Endothelial cell (in vitro differentiated cells): Measurements from ENCODE around the gene ANO2. TPM values are rescaled to one million over a fixed set of nuclear protein-coding genes. Genes with fewer than 3 reads are reported as not detected.

Experiments used
- DNase-seq: peaks from one replicate; pipeline ENCODE4 v3.0.0; 2021; ENCODE audit warnings: low spot score
- H3K27ac Mint-ChIP-seq: one replicate; pipeline ENCODE4 v1.8.0; 2021; ENCODE audit warnings: mixed read lengths, inconsistent platforms; ENCODE audit not compliant: unreplicated experiment
- H3K27me3 Mint-ChIP-seq: one replicate; pipeline ENCODE4 v1.8.0; 2021; ENCODE audit warnings: mild to moderate bottlenecking, moderate library complexity, mixed read lengths, inconsistent platforms; ENCODE audit not compliant: unreplicated experiment
- H3K36me3 Mint-ChIP-seq: one replicate; pipeline ENCODE4 v1.8.0; 2021; ENCODE audit warnings: mild to moderate bottlenecking, low read depth, mixed read lengths, inconsistent platforms; ENCODE audit not compliant: unreplicated experiment
- H3K4me1 Mint-ChIP-seq: one replicate; pipeline ENCODE4 v1.8.0; 2021; ENCODE audit warnings: mild to moderate bottlenecking, mixed read lengths, inconsistent platforms; ENCODE audit not compliant: unreplicated experiment
- H3K4me3 Mint-ChIP-seq: one replicate; pipeline ENCODE4 v1.8.0; 2021; ENCODE audit warnings: mild to moderate bottlenecking, mixed read lengths, inconsistent platforms; ENCODE audit not compliant: unreplicated experiment
- H3K9me3 Mint-ChIP-seq: one replicate; pipeline ENCODE4 v1.8.0; 2021; ENCODE audit warnings: mixed read lengths, inconsistent platforms; ENCODE audit not compliant: unreplicated experiment
- total RNA-seq: library from RNA; stranded (reverse); fragmentation: NEBNext Ultra II Directional; extraction: Animal tissue kit (Norgen Biotek cat#: 25700); gene quantifications from one replicate; pipeline ENCODE4 v1.2.1, GENCODE V29; 2021; ENCODE audit not compliant: unreplicated experiment
- TF ChIP-seq, protein P1 (sequence below): fragments of 200-600 bp; sonication (generic); IDR thresholded peaks from one replicate; pipeline ENCODE4 v1.5.0; 2021; ENCODE audit warnings: antibody characterized with exemption; ENCODE audit not compliant: unreplicated experiment

ANO2 gene
- total RNA-seq, 1 donor from 2014 or later, result 4.5 TPM

DNA sequence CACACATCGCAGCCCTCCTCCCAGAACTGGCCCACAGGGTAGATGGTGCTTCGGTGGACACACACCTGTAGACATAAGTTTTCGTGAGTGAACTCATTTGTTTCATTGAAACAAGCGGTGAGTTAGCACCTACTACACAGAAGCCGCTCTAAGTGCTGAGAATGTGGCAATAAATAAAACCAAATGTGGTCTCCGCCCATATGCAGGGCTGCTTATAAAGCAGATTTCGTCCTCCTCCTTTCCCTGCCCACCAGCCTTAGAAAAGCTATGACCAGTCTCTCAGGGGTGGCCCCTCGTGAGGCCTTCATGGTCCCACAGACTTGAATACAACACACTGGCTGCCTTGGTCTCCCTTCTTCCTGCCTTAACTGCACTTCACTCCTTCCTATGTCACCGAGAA, 31.1 kb upstream of the ANO2 start:
- no peak overlapping the region for H3K27ac Mint-ChIP-seq
- no peak overlapping the region for H3K4me3 Mint-ChIP-seq
- no peak for DNase-seq
- peaks cover 9% of the 10 kb centered on the region for H3K36me3 Mint-ChIP-seq
- H3K27me3 Mint-ChIP-seq, result peaks cover 1% of the 10 kb centered on the region
- TF ChIP-seq, protein P1, sequence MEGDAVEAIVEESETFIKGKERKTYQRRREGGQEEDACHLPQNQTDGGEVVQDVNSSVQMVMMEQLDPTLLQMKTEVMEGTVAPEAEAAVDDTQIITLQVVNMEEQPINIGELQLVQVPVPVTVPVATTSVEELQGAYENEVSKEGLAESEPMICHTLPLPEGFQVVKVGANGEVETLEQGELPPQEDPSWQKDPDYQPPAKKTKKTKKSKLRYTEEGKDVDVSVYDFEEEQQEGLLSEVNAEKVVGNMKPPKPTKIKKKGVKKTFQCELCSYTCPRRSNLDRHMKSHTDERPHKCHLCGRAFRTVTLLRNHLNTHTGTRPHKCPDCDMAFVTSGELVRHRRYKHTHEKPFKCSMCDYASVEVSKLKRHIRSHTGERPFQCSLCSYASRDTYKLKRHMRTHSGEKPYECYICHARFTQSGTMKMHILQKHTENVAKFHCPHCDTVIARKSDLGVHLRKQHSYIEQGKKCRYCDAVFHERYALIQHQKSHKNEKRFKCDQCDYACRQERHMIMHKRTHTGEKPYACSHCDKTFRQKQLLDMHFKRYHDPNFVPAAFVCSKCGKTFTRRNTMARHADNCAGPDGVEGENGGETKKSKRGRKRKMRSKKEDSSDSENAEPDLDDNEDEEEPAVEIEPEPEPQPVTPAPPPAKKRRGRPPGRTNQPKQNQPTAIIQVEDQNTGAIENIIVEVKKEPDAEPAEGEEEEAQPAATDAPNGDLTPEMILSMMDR, result no peak
- no peaks in the 10 kb centered on the region for H3K9me3 Mint-ChIP-seq
- peaks cover 7% of the 10 kb centered on the region for H3K4me1 Mint-ChIP-seq

DNA sequence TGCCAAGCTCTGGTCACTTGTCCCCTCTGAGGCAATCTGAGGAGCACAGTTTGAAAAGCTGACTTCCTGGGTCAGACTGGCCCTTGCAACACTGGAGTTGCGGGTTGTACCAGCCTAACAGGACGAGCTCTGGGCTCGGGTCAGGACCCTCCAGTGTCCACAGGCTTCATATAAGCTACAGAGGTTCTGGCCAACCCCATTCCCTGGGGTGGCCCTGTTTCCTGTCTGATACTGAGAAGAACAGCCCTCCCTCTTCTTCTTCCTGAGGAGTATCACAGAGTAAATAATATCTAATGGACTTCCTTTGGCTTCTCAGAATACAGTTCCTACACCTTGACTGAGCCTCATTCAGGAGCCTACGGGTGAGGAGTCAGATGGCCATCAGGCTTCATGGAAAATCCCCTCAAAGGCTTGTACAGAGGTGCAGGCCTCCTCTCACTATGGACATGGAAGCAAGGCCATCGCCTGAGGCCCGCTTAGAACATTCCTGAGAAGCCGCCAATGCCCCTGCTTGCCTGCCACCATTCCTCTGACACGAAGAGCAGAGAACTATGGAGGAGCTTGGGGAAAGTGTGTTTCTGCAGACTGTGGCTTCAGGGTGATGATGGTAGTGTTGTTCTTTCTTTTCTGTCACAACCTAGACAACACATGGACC, 28.5 kb upstream of the ANO2 start:
- H3K36me3 Mint-ChIP-seq, result peaks cover 14% of the 10 kb centered on the region
- DNase-seq, result no peak
- TF ChIP-seq, protein P1, result no peak
- no peak overlapping the region for H3K4me3 Mint-ChIP-seq
- H3K4me1 Mint-ChIP-seq, result peaks cover 7% of the 10 kb centered on the region
- no peaks in the 10 kb centered on the region for H3K9me3 Mint-ChIP-seq
- no peak overlapping the region for H3K27ac Mint-ChIP-seq
- H3K27me3 Mint-ChIP-seq, result peaks cover 1% of the 10 kb centered on the region

DNA sequence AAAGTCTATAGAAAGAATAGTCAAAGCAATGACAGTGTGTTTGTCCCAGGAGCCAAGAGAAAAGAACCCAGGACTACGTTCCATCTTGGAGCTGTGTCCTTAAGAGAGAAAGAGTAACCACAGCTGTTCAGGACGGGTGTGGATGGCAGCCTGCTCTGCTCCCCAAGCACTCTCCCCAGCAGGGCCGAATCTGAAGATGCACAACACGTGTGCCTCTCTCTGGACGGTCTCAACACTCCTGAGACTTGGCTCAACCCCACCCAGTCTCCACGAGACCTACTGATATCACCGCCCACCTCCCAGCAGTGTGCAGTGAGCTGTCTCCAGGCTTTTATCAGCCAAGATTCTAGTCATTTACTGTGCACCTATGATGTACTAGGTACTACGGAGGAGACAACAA, 27.3 kb upstream of the ANO2 start:
- no peaks in the 10 kb centered on the region for H3K9me3 Mint-ChIP-seq
- peaks cover 7% of the 10 kb centered on the region for H3K4me1 Mint-ChIP-seq
- no peak for DNase-seq
- peaks cover 3% of the 10 kb centered on the region for H3K27me3 Mint-ChIP-seq
- no peak overlapping the region for H3K4me3 Mint-ChIP-seq
- no peak overlapping the region for H3K27ac Mint-ChIP-seq
- H3K36me3 Mint-ChIP-seq, result peaks cover 14% of the 10 kb centered on the region
- TF ChIP-seq, protein P1, result no peak

DNA sequence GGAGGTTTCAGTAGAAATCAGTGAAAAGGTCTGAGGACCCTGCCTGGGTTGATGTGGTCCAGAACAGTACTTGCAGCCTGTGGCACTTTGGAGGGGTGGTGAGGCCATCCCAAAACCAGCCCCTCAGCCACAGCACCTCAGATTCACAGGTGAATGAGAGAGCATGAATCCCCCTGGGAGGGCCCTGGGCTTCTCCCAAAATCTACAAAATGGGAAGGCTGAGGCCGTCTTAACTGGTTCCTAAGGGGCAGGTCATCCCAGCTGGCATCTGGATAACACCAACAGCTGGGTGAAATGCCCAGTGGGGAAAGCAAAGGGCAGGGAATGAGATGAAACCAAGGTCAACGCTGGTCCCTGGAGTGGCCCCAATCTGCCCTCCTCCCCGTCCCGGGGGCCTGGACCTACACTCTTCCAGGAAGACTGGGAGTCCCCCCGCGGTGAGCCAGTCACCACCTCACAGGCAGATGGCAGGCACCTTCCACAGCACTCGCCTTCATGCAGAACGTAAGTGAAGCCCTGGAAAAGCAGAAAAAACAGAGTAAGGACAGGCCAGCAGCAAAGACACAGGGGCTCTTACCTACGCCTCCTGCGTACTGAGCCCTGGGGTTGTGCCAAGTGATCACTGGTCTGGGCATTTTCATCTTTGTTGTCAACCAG, 26.3 kb upstream of the ANO2 start:
- TF ChIP-seq, protein P1, result no peak
- H3K4me1 Mint-ChIP-seq, result peaks cover 3% of the 10 kb centered on the region
- H3K27me3 Mint-ChIP-seq, result peaks cover 3% of the 10 kb centered on the region
- no peak overlapping the region for H3K4me3 Mint-ChIP-seq
- DNase-seq, result no peak
- no peak overlapping the region for H3K27ac Mint-ChIP-seq
- H3K36me3 Mint-ChIP-seq, result peaks cover 14% of the 10 kb centered on the region
- no peaks in the 10 kb centered on the region for H3K9me3 Mint-ChIP-seq
